Measurements from ENCODE around the gene SLC12A8.

SLC12A8 gene

GRCh38 chr3:125117631-125118191, 94.8 kb downstream of the SLC12A8 start:
- no peaks in the 10 kb centered on the region for H4K20me1 ChIP-seq
- no peak overlapping the region for H3K4me3 ChIP-seq
- H3K4me2 ChIP-seq = no peak overlapping the region
- no peaks in the 10 kb centered on the region for H3K36me3 ChIP-seq
- no peak overlapping the region for H3K9ac ChIP-seq
- no peak for TF ChIP-seq Cebpa-rat (IDR thresholded peaks at IDR 0.05)
- H3K4me1 ChIP-seq = peaks cover 37 to 55% (median 49%) of the 10 kb centered on the region in 10 experiments
- H3K27ac ChIP-seq = no peak overlapping the region
- H3K27me3 ChIP-seq = peaks cover 0 to 33% (median 6%) of the 10 kb centered on the region in 11 experiments; a peak in 11 of 22 replicates
- H3K9me3 ChIP-seq (replicated peaks in 1 of 11) = peaks cover 0 to 4% (median 0%) of the 10 kb centered on the region in 11 experiments; a peak in 2 of 22 replicates

GRCh38 chr3:125116311-125117080, 96.1 kb downstream of the SLC12A8 start:
- no peaks in the 10 kb centered on the region for H3K9me3 ChIP-seq (replicated peaks in 1 of 11)
- peaks cover 0 to 44% (median 6%) of the 10 kb centered on the region in 11 experiments; a peak in 11 of 22 replicates for H3K27me3 ChIP-seq
- H3K36me3 ChIP-seq = no peaks in the 10 kb centered on the region
- no peak for TF ChIP-seq Cebpa-rat (IDR thresholded peaks at IDR 0.05)
- H3K9ac ChIP-seq = peak overlapping the region in 3 of 11 experiments; percentile 2 to 25 (median 15); a peak in 2 of 22 replicates
- H3K27ac ChIP-seq = no peak overlapping the region
- H4K20me1 ChIP-seq = no peaks in the 10 kb centered on the region
- H3K4me3 ChIP-seq = no peak overlapping the region
- peak overlapping the region; percentile 10 to 72 (median 58); a peak in 21 of 22 replicates for H3K4me2 ChIP-seq
- H3K4me1 ChIP-seq = peaks cover 33 to 49% (median 43%) of the 10 kb centered on the region in 10 experiments

GRCh38 chr3:125115640-125116039, 96.9 kb downstream of the SLC12A8 start:
- H3K27me3 ChIP-seq = peaks cover 0 to 40% (median 2%) of the 10 kb centered on the region in 11 experiments; a peak in 10 of 22 replicates
- no peak for TF ChIP-seq Cebpa-rat (IDR thresholded peaks at IDR 0.05)
- no peaks in the 10 kb centered on the region for H3K9me3 ChIP-seq (replicated peaks in 1 of 11)
- no peak overlapping the region for H3K27ac ChIP-seq
- peaks cover 0 to 6% (median 0%) of the 10 kb centered on the region in 11 experiments; a peak in 1 of 22 replicates for H4K20me1 ChIP-seq
- H3K36me3 ChIP-seq = no peaks in the 10 kb centered on the region
- H3K4me1 ChIP-seq = peaks cover 32 to 48% (median 42%) of the 10 kb centered on the region in 10 experiments
- H3K4me3 ChIP-seq = no peak overlapping the region
- H3K9ac ChIP-seq = no peak overlapping the region
- peak overlapping the region in 7 of 11 experiments; percentile 32 to 72 (median 62); a peak in 10 of 22 replicates for H3K4me2 ChIP-seq

- Histone ChIP-seq H3K4me1 (peaks cover 43 to 53% (median 49%) of the 10 kb centered on the region in 10 experiments), H3K27me3 (peaks cover 0 to 37% (median 0%) of the 10 kb centered on the region in 11 experiments; a peak in 4 of 22 replicates), H3K27ac (no peak overlapping the region), H3K9ac (no peak overlapping the region), H3K9me3 (replicated peaks in 1 of 11) (no peaks in the 10 kb centered on the region), H4K20me1 (peaks cover 0 to 12% (median 0%) of the 10 kb centered on the region in 11 experiments; a peak in 1 of 22 replicates), H3K4me3 (no peak overlapping the region), H3K36me3 (no peaks in the 10 kb centered on the region), H3K4me2 (no peak overlapping the region)
- no peak for TF ChIP-seq Cebpa-rat (IDR thresholded peaks at IDR 0.05)
Observed at GRCh38 chr3:125112981-125113380, 99.6 kb downstream of the SLC12A8 start.

- no peak for TF ChIP-seq Cebpa-rat (IDR thresholded peaks at IDR 0.05)
- no peaks in the 10 kb centered on the region; a peak in 1 of 22 replicates for H3K9me3 ChIP-seq (replicated peaks in 1 of 11)
- H3K27ac ChIP-seq = peak overlapping the region in 6 of 11 experiments; percentile 4 to 87 (median 20); a peak in 3 of 22 replicates
- H4K20me1 ChIP-seq = peaks cover 0 to 12% (median 0%) of the 10 kb centered on the region in 11 experiments; a peak in 1 of 22 replicates
- no peaks in the 10 kb centered on the region for H3K36me3 ChIP-seq
- H3K27me3 ChIP-seq = peaks cover 0 to 37% (median 0%) of the 10 kb centered on the region in 11 experiments; a peak in 4 of 22 replicates
- H3K4me2 ChIP-seq = peak overlapping the region in 10 of 11 experiments; percentile 4 to 84 (median 70); a peak in 20 of 22 replicates
- H3K9ac ChIP-seq = no peak overlapping the region
- peaks cover 40 to 50% (median 46%) of the 10 kb centered on the region in 10 experiments for H3K4me1 ChIP-seq
- H3K4me3 ChIP-seq = no peak overlapping the region
Observed at GRCh38 chr3:125110876-125111480, 101.6 kb downstream of the SLC12A8 start.

- H3K36me3 ChIP-seq = no peaks in the 10 kb centered on the region
- H4K20me1 ChIP-seq = peaks cover 0 to 12% (median 0%) of the 10 kb centered on the region in 11 experiments; a peak in 1 of 22 replicates
- H3K9me3 ChIP-seq (replicated peaks in 1 of 11) = peaks cover 0 to 7% (median 5%) of the 10 kb centered on the region in 11 experiments; a peak in 9 of 22 replicates
- H3K4me3 ChIP-seq = no peak overlapping the region
- peaks cover 0 to 37% (median 0%) of the 10 kb centered on the region in 11 experiments; a peak in 4 of 22 replicates for H3K27me3 ChIP-seq
- H3K4me1 ChIP-seq = peaks cover 37 to 47% (median 42%) of the 10 kb centered on the region in 10 experiments
- H3K9ac ChIP-seq = no peak overlapping the region
- H3K27ac ChIP-seq = peak overlapping the region in 7 of 11 experiments; percentile 9 to 87 (median 34); a peak in 5 of 22 replicates
- peak overlapping the region; percentile 54 to 84 (median 70) for H3K4me2 ChIP-seq
- TF ChIP-seq Cebpa-rat (IDR thresholded peaks at IDR 0.05) = no peak
Observed at GRCh38 chr3:125110016-125110875, 102.3 kb downstream of the SLC12A8 start.

- Histone ChIP-seq H3K4me2 (peak overlapping the region; percentile 54 to 84 (median 70)), H3K9ac (no peak overlapping the region), H3K4me3 (no peak overlapping the region), H3K4me1 (peaks cover 37 to 47% (median 42%) of the 10 kb centered on the region in 10 experiments), H3K27me3 (peaks cover 0 to 37% (median 0%) of the 10 kb centered on the region in 11 experiments; a peak in 4 of 22 replicates), H3K36me3 (no peaks in the 10 kb centered on the region), H3K9me3 (replicated peaks in 1 of 11) (peaks cover 0 to 14% (median 8%) of the 10 kb centered on the region in 11 experiments; a peak in 10 of 22 replicates), H3K27ac (peak overlapping the region in 4 of 11 experiments; percentile 11 to 87 (median 70); a peak in 5 of 22 replicates), H4K20me1 (peaks cover 0 to 12% (median 0%) of the 10 kb centered on the region in 11 experiments; a peak in 1 of 22 replicates)
- TF ChIP-seq Cebpa-rat (IDR thresholded peaks at IDR 0.05) = no peak
Observed at GRCh38 chr3:125109536-125109925, 103.0 kb downstream of the SLC12A8 start.

Data from BLaER1 treated with 17β-estradiol and CSF1 and Interleukin-3, amounts not matched to agents 10 nM and 100 nM (cell line).